NK-92 (cell line): ENCODE results near the gene PALD1.
A peak's percentile ranks its signal among the peaks of the same experiment; 100 is the strongest.

Experiments
- DNase-seq: peaks from one replicate; lab custom pipeline; 2025; ENCODE audit not compliant: unreplicated experiment; lab: John Stamatoyannopoulos, UW

PALD1 gene

DNA sequence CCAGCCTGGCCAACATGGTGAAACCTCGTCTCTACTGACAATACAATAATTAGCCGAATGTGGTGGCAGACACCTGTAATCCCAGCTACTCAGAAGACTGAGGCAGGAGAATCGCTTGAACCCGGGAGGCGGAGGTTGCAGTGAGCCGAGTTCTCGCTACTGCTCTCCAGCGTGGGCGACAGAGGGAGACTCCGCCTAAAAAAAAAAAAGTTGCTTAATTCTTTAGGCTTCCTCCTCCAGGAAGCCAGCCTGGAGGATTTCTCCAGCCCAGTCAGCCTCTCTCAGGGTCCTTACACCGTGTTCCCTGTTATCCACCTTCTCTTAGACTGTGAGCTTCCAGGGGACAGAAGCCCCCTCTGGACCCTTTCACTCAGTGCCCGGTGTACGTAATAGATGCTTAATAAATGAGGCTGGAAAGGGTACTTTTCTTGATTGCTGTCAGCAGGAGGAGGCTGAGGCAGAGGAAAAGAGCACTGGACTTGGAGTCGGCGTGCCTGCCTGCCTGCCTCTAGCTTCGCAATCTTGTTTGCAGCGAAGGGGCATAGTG is 20.7 kb upstream of the PALD1 start:
- no peak for DNase-seq

DNA sequence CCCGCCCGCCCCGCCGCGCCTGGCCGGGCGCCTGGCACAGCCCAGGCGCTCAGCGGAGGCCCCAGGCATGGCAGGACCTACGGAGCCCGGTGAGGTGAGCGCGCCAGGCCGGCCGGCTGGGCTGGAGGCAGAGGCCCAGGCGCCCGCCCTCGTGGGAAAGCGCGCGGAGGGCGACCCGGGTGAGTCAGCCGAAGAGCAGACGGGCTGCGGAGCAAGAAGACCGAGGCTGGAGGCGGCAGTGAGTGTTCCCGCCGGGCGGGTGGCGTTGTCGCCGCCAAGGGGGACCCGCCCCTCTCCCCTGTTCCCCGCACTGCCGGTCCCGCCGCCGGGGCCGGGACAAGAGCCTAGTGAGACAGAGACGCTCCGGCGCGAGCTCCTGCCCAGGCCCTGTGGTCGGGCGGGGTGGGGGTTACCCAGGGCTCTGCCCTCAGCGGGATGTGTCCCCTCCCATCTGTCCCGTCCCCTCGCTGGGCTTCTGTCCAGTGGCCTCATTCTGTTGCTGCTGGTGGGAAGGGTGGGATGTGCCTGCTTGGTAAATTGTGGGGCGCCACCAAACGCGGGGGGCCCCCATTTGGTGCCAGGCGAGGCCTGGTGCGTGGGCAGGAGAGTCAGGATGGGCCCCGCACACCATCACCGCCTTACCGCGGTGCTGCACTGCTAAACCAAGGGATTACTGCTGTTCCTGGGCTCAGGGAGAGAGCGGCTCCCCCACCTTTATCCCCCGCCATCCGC is 20.1 kb upstream of the PALD1 start:
- DNase-seq, result no peak

GRCh38 chr10:70459061-70459773 is 19.4 kb upstream of the PALD1 start:
- no peak for DNase-seq

- DNase-seq, result no peak
These were observed 18.6 kb upstream of the PALD1 start for GRCh38 chr10:70459774-70460490.

GRCh38 chr10:70461397-70462348 is 16.9 kb upstream of the PALD1 start:
- no peak for DNase-seq

DNA sequence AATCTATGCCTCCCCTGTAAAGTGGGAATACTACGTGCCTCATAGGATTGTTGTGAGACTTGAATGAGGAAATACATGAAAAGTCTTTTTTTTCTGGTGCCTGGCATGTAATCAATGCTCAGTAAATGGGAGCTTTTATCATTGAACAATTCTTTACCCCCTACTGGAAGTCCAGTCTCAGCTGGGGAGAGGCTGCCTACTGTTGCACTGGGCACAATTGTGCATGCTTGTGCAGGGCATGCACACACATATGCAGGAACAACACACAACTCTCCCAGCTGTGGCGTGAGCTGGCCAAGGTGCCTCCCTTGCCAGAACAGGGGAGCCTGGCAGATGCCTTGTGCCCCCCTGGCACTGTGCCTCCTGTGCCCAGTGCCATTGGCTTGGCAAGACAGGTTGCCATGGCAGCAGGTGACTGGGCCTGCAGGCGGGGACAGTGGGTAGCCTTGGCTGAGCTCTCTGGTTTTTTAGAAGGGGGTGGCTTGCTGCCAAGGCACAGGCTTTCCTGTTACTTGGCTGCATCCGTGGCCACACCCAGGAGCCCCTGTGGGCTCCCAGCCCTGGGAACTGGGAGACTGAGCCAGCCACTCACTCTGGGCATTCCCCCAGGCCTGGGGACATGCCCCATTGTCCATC is 16.1 kb upstream of the PALD1 start:
- DNase-seq, result no peak

DNA sequence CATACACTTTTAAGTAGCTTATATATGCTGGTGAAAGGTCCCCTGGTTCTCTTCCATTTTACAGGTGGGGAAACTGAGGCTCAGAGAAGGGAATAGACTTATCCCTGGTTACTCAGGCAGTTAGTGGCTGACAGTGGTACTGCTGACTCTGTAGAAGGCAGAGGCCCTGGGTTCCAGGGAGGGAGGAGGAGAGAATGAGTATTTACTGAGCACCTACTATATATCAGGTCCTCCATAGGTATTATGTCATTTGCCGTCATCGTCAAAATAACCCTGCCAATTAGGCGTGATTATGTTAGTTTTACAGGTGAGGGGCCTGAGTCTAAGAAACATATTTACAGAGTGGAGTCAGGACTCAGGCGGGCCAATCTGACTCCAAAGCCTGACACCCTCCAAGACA is 13.3 kb upstream of the PALD1 start:
- no peak for DNase-seq

GRCh38 chr10:70465832-70466231 is 12.7 kb upstream of the PALD1 start:
- no peak for DNase-seq

DNA sequence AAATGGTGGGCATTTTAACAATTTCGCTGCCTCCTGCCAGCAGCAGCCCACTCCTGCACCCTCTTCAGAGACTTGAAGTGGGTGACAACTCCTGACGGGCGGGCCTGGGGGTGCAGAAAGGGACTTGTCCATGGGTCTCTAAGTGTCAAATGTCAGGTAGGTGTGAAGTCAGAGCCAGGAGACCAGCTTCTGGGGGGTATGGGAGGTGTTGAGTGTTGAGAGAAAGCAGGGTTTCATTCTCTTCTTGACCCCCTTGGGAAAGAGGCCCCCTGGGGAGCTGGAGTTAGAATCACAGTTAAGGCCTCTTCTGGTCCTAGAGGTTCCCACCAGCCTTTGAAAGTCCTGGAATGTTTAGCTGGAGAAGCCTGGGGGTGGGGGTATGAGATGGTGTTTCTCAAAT is 11.6 kb upstream of the PALD1 start:
- DNase-seq, result no peak

- no peak for DNase-seq
These were observed 5.6 kb upstream of the PALD1 start for GRCh38 chr10:70472799-70473454.

DNA sequence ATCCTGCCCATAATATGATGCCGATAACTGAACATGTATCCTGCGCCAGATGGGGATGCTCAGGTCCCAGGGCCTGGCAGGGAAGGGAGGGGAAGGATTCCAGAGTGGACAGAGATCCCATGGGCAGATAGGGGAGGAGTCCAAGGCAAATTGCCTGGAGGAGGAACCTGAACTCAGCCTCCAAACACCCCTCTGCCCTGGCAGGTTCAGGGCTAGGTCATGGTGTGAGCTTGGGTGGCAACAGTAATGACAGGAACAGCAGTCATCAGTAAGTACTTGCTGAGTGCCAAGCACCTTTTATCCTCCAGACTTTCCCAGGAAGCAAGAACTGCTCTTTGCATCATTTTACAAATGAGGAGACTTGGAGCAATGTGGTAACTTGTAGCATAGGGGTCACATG is 3.8 kb upstream of the PALD1 start:
- no peak for DNase-seq

- no peak for DNase-seq
These were observed 2.9 kb upstream of the PALD1 start for GRCh38 chr10:70475661-70476060.

DNA sequence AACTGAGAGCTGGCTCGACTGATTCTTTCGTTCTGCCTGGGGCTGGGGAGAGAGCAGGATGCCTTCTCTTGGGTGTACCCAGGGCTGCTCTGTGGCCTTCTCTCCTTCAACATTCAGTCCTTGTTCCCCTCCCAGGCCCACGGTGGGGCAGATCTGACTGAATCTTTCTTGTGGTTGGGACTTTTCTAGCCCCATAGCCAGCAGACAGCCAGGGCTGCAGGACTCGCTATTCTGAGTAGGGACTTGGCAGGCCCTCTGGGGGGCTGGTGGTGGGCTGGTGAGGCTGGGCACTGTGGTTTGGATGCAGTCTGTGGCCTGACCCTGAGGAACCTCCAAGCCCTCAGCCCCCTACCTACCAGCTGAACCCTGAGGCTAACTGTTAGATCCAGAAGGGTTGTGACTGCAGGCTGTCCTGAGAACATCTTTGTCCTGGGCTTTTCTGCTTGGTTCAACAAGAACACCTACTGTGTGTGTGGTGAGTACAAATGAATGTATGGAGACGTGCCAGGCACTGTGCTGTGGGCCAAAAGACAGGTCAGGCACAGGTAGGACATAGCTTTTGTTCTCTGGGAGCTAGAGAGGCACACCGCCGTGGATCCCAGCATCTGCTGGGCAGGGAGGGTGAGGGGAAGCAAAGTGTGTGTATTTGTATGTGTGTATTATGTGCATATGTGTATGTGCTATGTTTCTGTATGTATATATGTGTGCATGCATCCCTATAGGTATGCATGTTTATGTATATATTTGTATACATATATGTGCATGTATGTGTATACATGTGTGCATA is 2.1 kb upstream of the PALD1 start:
- DNase-seq, result no peak

DNA sequence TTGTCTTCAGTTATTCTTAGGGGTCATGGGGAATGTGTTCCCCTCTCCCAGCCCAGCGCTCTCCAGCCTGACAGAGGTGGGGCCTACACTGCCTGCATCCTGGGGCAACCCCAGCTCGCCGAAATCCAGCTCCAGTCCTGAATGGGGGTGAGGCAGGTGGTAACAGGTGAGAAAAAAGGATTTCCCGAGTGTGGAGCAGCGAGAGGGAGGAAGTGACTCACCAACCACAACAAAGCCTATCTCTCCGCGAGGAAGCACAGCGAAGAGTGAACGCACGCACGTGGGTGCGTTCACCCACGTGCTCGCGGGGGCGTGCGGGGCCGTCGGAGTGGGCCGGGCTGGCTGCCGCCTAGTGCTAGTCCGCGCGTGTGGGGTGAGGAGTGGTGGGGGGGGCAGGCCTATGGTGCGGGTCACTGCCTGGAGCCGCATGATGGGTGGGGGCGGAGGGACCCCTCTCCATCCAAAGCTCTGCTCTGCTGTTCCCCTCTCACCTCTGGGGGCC is 855 bp upstream of the PALD1 start:
- peak; percentile 6 for DNase-seq

- DNase-seq, result no peak
These were observed 606 bp downstream of the PALD1 start for GRCh38 chr10:70479165-70479581.

GRCh38 chr10:70479626-70480238 is 1.2 kb downstream of the PALD1 start:
- DNase-seq, result no peak

DNA sequence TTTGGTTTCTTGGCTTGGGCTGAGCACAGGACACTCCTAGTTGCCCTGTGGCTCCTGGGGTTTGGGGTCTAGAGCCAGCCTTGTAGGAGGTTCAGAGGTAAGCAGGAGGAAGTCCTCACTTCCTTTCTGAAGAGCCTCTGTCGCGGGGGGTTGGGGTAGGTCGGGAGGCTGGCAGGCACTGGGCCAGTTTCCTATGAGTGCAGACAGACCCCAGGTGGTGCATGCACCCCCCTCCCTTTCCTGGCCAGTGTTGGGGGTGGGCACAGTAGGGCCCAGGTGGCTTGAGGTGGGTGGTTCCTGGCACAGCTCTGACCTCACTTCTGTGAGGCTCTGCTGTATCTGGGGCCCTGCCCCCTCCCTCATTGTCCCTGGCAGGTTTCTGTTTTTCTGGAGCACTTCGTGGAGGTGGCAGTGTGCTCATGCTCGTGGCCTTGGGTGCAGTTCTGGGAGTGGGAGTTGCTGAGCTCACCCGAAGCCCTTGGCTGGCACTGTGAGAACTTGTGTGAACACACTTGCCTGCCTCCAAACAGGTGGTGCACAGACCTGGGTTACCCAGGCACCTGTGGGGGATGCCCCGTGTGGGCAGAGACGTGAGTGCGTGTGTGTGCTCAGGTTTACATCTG is 1.8 kb downstream of the PALD1 start:
- DNase-seq, result no peak

GRCh38 chr10:70481105-70481504 is 2.5 kb downstream of the PALD1 start:
- DNase-seq, result no peak
